HG02943 (cell line): ENCODE results near the gene GKN2.
"Not testable (repeated sequence)": the region's sequence is repeated elsewhere in the genome, so short reads cannot be mapped to it uniquely, and the experiment has no call there.

Experiments used
- ATAC-seq: cut with Tn5 transposase; IDR thresholded peaks from one replicate; pipeline ENCODE4 v1.9.1; 2021; ENCODE audit warnings: mild to moderate bottlenecking, low read depth, moderate library complexity; ENCODE audit not compliant: unreplicated experiment

Gene GKN2

GRCh38 chr2:68900496-68901198, 52.0 kb downstream of the GKN2 start:
- ATAC-seq, result no peak

GRCh38 chr2:68895981-68896380, 56.7 kb downstream of the GKN2 start:
- ATAC-seq, result not testable (repeated sequence)
